ENCODE results near the gene NUSAP1. TPM values are rescaled to one million over a fixed set of nuclear protein-coding genes. Genes with fewer than 3 reads are reported as not detected.
"Not testable (repeated sequence)": the region's sequence is repeated elsewhere in the genome, so short reads cannot be mapped to it uniquely, and the experiment has no call there.

The NUSAP1 gene
- total RNA-seq, 1 experiment from 2014 or later, result 146 TPM

- H3K4me2 ChIP-seq (ENCODE audit: low read length); ATAC-seq; BruUV-seq (replicated peaks); intact Hi-C loops (cut with micrococcal nuclease); H3K9ac ChIP-seq (ENCODE audit: low read length); H4K20me1 ChIP-seq (ENCODE audit: insufficient read depth); H3K27ac ChIP-seq (ENCODE audit: low read depth, low read length); H2AFZ ChIP-seq (ENCODE audit: low read depth, low read length, poor library complexity, severe bottlenecking); H3K36me3 ChIP-seq (ENCODE audit: control insufficient read depth in 1 of 2, insufficient read depth in 2 of 2, low read length in 2 of 2); CTCF ChIA-PET; H3K4me1 ChIP-seq (ENCODE audit: control insufficient read depth in 1 of 2, insufficient read depth in 2 of 2, low read length in 2 of 2); H3K9me2 ChIP-seq (ENCODE audit: insufficient read depth); H3K27me3 ChIP-seq (ENCODE audit: insufficient read depth, low read length); H3K4me3 ChIP-seq (replicated peaks in 1 of 2; ENCODE audit: low read depth in 1 of 2, low read length in 2 of 2); H3K9me3 ChIP-seq (ENCODE audit: control insufficient read depth in 1 of 2, insufficient read depth in 1 of 2, low read depth in 1 of 2, low read length in 2 of 2); RAD21 ChIA-PET (ENCODE audit: low non-redundant PET in 1 of 2, low total read pairs in 2 of 2, uncharacterized antibody in 2 of 2, unreplicated experiment in 2 of 2); POLR2A ChIA-PET; H3K79me2 ChIP-seq (ENCODE audit: insufficient read depth, low read length); DNase-seq (ENCODE audit: low read depth, low spot score): not testable (repeated sequence)
Measured at GRCh38 chr15:41320805-41321330, 11.8 kb upstream of the NUSAP1 start.

- Histone ChIP-seq H4K20me1 (ENCODE audit: insufficient read depth) (no peaks in the 10 kb centered on the region), H3K9me2 (ENCODE audit: insufficient read depth) (no peaks in the 10 kb centered on the region), H3K4me1 (ENCODE audit: control insufficient read depth in 1 of 2, insufficient read depth in 2 of 2, low read length in 2 of 2) (no peaks in the 10 kb centered on the region), H3K9ac (ENCODE audit: low read length) (no peak overlapping the region), H3K27ac (ENCODE audit: low read depth, low read length) (no peak overlapping the region), H3K4me3 (replicated peaks in 1 of 2; ENCODE audit: low read depth in 1 of 2, low read length in 2 of 2) (no peak overlapping the region), H3K27me3 (ENCODE audit: insufficient read depth, low read length) (no peaks in the 10 kb centered on the region), H3K4me2 (ENCODE audit: low read length) (no peak overlapping the region), H3K79me2 (ENCODE audit: insufficient read depth, low read length) (peaks cover 5% of the 10 kb centered on the region; the same call in 1 of the 2 replicates), H3K9me3 (ENCODE audit: control insufficient read depth in 1 of 2, insufficient read depth in 1 of 2, low read depth in 1 of 2, low read length in 2 of 2) (no peaks in the 10 kb centered on the region), H2AFZ (ENCODE audit: low read depth, low read length, poor library complexity, severe bottlenecking) (no peak overlapping the region), H3K36me3 (ENCODE audit: control insufficient read depth in 1 of 2, insufficient read depth in 2 of 2, low read length in 2 of 2) (no peaks in the 10 kb centered on the region)
- ATAC-seq (no peak), DNase-seq (ENCODE audit: low read depth, low spot score) (no peak)
- no TSS peak for BruUV-seq (replicated peaks)
- intact Hi-C loops (cut with micrococcal nuclease), result no loop called here
- CTCF ChIA-PET, result no interaction called here
- POLR2A ChIA-PET, result interaction anchor here (0.7 to 2.3 kb wide), 2 partner anchors 9 to 1927 kb away, joined by 4 to 12 read pairs; partner anchors contain the start of genes NUSAP1 and OIP5
- TF ChIP-seq CEBPB (IDR thresholded peaks at IDR 0.05; ENCODE audit: low read depth) (no peak), FOSL1 (IDR thresholded peaks at IDR 0.05; ENCODE audit: low read depth) (no peak), SP1 (IDR thresholded peaks at IDR 0.05; ENCODE audit: low read depth) (no peak)
- RAD21 ChIA-PET (ENCODE audit: low non-redundant PET in 1 of 2, low total read pairs in 2 of 2, uncharacterized antibody in 2 of 2, unreplicated experiment in 2 of 2), result no interaction called here
Measured at GRCh38 chr15:41323611-41324010, 9.1 kb upstream of the NUSAP1 start.

Measured in HCT116 (cell line).